Pancreas (tissue), 10 donors: ENCODE results near the gene BCL11A. TPM values are rescaled to one million over a fixed set of nuclear protein-coding genes. Genes with fewer than 3 reads are reported as not detected.

Experiments
- ATAC-seq, 4 donors: fragments of 200-7000 bp; cut with Tn5 transposase; one replicate each; pipeline versions ENCODE4 v1.8.0 to v1.9.1; 2020; ENCODE audit warnings: mild to moderate bottlenecking in 4 of 4, moderate library complexity in 4 of 4
- DNase-seq, 6 donors: peaks; one replicate each; pipeline ENCODE4 v3.0.0-alpha.2; 2020
- FAIRE-seq: peaks from 2 replicates; lab custom pipeline; 2012; peaks lifted over from hg19 to GRCh38; lab: Jason Lieb, UNC
- H3K27ac ChIP-seq, 4 donors: fragments of 200-600 bp; sonication (generic); 1 replicate in 3 of 4; 2 replicates in 1 of 4; pipeline versions ENCODE4 v1.5.0 to v1.8.0; 2020
- H3K27me3 ChIP-seq, 4 donors: fragments of 200-600 bp; one replicate each; pipeline ENCODE4 v1.8.0; 2021
- H3K36me3 ChIP-seq, 3 donors: fragments of 200-600 bp; sonication (generic) in 1 of 3; one replicate each; pipeline versions ENCODE4 v1.5.0 to v1.8.0; 2020 to 2021
- H3K4me1 ChIP-seq, 3 donors: fragments of 200-600 bp; one replicate each; pipeline ENCODE4 v1.8.0; 2021
- H3K4me3 ChIP-seq, 4 donors: fragments of 200-600 bp; sonication (generic) in 2 of 4; one replicate each; pipeline versions ENCODE4 v1.5.0 to v1.8.0; 2020 to 2021
- H3K9me3 ChIP-seq, 4 donors: fragments of 200-600 bp; one replicate each; pipeline ENCODE4 v1.8.0; 2021
- WGBS, 2 donors: extraction: QIAGEN DNeasy Blood & Tissue Kit; methylation state at CpG; one replicate each; pipeline ENCODE4 v1.1.7; 2013; 5-methylcytosine and 5-hydroxymethylcytosine counted together
- intact Hi-C, 3 donors: fragments of 100-400 bp; cut with DNase I; formaldehyde crosslinking; loops; one replicate each; pipeline versions ENCODE4 v1.11.1 to v1.14.2; 2022
- polyA plus RNA-seq, 2 donors: library from polyadenylated mRNA; stranded (reverse); fragments of 200-250 nt; gene quantifications; one replicate each; pipeline ENCODE4 v1.2.3, GENCODE V29; 2013
- total RNA-seq, 6 donors: library from RNA; stranded (reverse); fragmentation: NEBNext Ultra II Directional in 4 of 6; extraction: Animal tissue kit (Norgen Biotek cat#: 25700) in 4 of 6; gene quantifications; one replicate each; pipeline versions ENCODE4 v1.2.1 to v1.2.4, GENCODE V29; 2021 to 2023
- TF ChIP-seq, protein P1 (sequence below), 4 donors: fragments of 200-600 bp; sonication (generic) in 3 of 4; IDR thresholded peaks; one replicate each; pipeline versions ENCODE4 v1.5.0 to v1.8.0; 2021; ENCODE audit warnings: antibody characterized with exemption in 4 of 4
- donor health status: healthy with polysubstance abuse.
- donor health status: DM: no; HTN: no; CAD: no; lungs with moderate emphysema.
- donor health status: DM: no; HTN: no; CAD: no.
- donor health status: control.
- donor health status: control.
- donor health status: Bipolar disorder and iron deficiency.
- donor health status: DM: yes; HTN: yes; CAD: no.
- donor health status: DM: no; HTN: no; CAD: no.
- donor health status: DM: no; HTN: no; CAD: no.
- donor health status: DM: yes; HTN: yes; CAD: no.

Gene BCL11A
- total and polyA plus RNA-seq, 8 donors: 4.4 to 16.1 (median 11.7) TPM

GRCh38 chr2:60440079-60440766, 113.2 kb downstream of the BCL11A start:
- Histone ChIP-seq H3K4me3 (no peak overlapping the region), H3K27me3 (no peaks in the 10 kb centered on the region), H3K27ac (no peak overlapping the region), H3K9me3 (no peaks in the 10 kb centered on the region), H3K4me1 (no peaks in the 10 kb centered on the region), H3K36me3 (no peaks in the 10 kb centered on the region)
- ATAC-seq (no peak), DNase-seq (no peak), FAIRE-seq (no peak)
- WGBS, 2 donors: 96 to 98% methylated on average over 3 of the region's 3 CpGs
- TF ChIP-seq, protein P1, sequence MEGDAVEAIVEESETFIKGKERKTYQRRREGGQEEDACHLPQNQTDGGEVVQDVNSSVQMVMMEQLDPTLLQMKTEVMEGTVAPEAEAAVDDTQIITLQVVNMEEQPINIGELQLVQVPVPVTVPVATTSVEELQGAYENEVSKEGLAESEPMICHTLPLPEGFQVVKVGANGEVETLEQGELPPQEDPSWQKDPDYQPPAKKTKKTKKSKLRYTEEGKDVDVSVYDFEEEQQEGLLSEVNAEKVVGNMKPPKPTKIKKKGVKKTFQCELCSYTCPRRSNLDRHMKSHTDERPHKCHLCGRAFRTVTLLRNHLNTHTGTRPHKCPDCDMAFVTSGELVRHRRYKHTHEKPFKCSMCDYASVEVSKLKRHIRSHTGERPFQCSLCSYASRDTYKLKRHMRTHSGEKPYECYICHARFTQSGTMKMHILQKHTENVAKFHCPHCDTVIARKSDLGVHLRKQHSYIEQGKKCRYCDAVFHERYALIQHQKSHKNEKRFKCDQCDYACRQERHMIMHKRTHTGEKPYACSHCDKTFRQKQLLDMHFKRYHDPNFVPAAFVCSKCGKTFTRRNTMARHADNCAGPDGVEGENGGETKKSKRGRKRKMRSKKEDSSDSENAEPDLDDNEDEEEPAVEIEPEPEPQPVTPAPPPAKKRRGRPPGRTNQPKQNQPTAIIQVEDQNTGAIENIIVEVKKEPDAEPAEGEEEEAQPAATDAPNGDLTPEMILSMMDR (IDR thresholded peaks at IDR 0.05): no peak
- intact Hi-C loops: no loop called here

DNA sequence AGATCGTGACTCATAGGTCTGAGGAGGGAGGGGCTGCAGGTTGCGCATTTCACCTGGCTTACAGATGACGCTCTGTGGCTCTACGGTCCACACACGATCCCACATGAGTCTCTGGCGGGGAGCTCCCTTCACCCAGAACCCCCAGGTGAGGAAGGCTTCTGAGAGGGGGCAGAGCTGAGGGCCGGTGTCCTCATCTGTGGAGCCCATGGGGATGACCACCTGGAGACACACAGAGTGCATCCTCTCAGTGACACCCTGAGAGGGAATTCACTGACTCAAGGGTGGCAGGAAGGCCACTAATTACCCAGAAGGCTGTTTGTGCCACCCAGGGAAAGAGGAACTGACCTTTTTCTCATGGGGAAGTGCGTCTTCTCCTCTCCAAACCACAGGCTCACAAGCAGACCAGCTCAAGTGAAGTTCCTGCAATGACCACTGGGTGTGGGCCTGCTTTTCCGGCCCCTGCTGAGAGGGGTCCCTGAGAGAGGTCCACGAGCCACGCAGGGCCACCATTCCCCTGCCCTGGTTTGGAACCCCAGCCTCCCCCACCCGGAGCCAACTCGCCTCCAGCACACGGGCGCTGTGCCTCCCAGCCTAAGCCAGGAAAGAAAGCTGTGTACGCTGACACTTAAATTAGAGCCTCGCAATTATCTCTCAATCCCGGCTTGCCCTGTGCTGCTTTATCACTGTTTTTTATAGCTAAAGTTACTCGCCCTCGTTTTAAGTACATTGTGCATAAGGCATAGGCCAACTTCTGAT, 114.1 kb downstream of the BCL11A start:
- peak in 3 of 4 donors; percentile 73 to 85 (median 83) for ATAC-seq
- Histone ChIP-seq H3K4me1 (no peaks in the 10 kb centered on the region), H3K27me3 (no peaks in the 10 kb centered on the region), H3K27ac (no peak overlapping the region), H3K4me3 (no peak overlapping the region), H3K9me3 (no peaks in the 10 kb centered on the region), H3K36me3 (no peaks in the 10 kb centered on the region)
- TF ChIP-seq, protein P1 (IDR thresholded peaks at IDR 0.05): peak in 2 of 4 donors; percentile 13 to 32
- no peak for FAIRE-seq
- intact Hi-C loops: no loop called here
- 75 to 79% methylated on average over 20 of the region's 20 CpGs for WGBS, 2 donors
- peak in 1 of 6 donors; percentile 41 for DNase-seq

DNA sequence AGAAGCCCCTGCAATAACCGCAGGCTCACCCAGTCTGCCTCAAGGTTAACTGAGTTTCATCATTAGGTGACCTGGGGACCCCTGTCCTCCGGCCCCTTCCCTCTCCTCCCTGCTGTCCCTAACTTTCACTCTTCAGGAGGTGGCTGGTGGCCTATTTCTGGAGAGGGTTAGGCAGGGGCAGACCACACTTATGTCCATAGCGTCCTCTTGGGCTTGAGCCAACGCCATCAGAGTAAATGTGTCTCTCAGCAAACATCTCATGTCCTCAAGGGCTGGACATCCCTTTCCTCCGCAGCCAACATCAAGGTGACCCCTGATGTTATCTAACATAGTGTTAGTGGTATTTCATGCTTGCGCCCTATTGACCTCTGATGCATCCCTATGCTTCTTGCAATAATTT, 114.8 kb downstream of the BCL11A start:
- no peak overlapping the region for H3K27ac ChIP-seq
- TF ChIP-seq, protein P1 (IDR thresholded peaks at IDR 0.05): no peak
- intact Hi-C loops: no loop called here
- H3K4me1 ChIP-seq: no peaks in the 10 kb centered on the region
- H3K4me3 ChIP-seq: no peak overlapping the region
- FAIRE-seq (no peak), ATAC-seq (no peak), DNase-seq (no peak)
- no peaks in the 10 kb centered on the region for H3K27me3 ChIP-seq
- 81 to 85% methylated on average over 6 of the region's 6 CpGs for WGBS, 2 donors
- no peaks in the 10 kb centered on the region for H3K9me3 ChIP-seq
- H3K36me3 ChIP-seq: no peaks in the 10 kb centered on the region

DNA sequence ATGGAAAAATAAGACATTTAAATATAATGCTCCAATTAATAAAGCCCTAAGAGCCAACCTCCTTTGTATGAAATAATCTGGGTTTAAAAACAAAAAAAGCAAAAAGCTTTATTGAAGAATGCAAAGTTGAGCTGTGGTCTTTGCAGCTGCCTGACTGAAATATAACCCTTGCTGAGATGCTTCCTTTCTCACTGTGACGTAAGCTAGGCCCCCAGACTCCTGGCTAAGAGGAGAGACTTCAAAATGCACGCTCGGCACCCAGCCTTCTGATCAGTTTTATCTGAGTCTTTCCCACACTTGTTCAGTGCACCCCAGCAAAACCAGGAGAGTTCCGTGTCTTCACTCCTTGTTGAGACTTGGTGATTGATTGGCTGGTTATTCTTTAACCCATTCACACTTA, 115.3 kb downstream of the BCL11A start:
- DNase-seq (no peak), FAIRE-seq (no peak), ATAC-seq (no peak)
- intact Hi-C loops: no loop called here
- H3K4me3 ChIP-seq: no peak overlapping the region
- 83 to 85% methylated on average over 4 of the region's 4 CpGs for WGBS, 2 donors
- H3K27me3 ChIP-seq: no peaks in the 10 kb centered on the region
- no peak overlapping the region for H3K27ac ChIP-seq
- H3K9me3 ChIP-seq: no peaks in the 10 kb centered on the region
- TF ChIP-seq, protein P1 (IDR thresholded peaks at IDR 0.05): no peak
- H3K36me3 ChIP-seq: no peaks in the 10 kb centered on the region
- no peaks in the 10 kb centered on the region for H3K4me1 ChIP-seq
